DOHH2 (cell line): Measurements from ENCODE around the gene RASA3.

Experiments used
- EZH2phosphoT487 ChIP-seq: fragments of 200-600 bp; sonication (generic); IDR thresholded peaks from 2 replicates; pipeline ENCODE4 v1.6.1; 2017; ENCODE audit warnings: borderline replicate concordance, mild to moderate bottlenecking, antibody characterized with exemption, low read length, moderate library complexity, mixed read lengths
- TF ChIP-seq, protein P1 (sequence below): fragments of 200-600 bp; sonication (generic); IDR thresholded peaks from one replicate; pipeline ENCODE4 v1.5.1; 2014; ENCODE audit warnings: antibody characterized with exemption, mild to moderate bottlenecking, low read depth, low read length; ENCODE audit not compliant: poor library complexity, severe bottlenecking

DNA sequence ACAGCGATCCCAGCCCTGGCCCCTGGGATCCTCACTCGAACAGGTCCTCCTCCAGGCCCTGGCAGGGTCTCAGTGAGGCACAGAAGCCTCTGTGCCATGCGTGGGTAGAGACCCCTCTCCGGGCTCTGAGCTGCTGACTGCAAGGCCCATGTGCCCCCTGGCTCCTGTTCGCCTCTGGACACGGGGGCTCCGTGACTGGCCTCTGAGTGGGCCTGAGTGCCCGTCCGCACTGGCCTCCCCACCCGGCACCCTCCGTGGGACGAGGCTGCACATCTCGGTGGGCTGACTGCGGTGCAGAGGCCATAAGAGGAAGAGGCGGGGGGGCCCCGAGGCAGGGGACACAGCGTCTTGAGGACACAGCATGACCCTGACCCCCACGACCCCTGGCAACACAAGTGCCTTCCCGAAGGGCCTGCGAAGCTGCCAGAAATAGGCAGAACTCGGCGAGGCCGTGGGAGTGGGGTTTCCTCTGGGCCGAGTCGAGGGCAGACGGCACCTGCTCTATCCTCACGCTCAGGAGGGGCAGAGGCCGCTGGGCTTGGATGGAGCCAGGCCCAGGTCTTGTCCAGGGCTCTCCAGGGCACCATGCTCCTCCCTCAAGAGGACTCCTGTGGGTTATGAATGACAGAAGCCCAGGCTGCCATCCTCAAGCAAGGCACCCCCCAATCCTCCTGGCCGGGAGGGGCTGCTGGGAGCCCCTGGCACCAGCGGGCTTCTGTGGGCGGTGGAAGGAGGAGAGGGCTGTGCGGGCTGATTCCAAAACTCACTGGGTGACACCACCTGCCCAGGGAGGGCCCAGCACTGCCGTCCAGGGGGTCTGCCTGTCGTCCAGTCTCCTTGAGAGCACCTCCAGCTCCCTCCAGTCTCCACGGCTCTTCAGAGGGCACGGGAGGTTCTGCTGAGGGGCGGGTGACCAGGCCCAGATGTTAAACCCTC is 52.6 kb downstream of the RASA3 start:
- TF ChIP-seq, protein P1, sequence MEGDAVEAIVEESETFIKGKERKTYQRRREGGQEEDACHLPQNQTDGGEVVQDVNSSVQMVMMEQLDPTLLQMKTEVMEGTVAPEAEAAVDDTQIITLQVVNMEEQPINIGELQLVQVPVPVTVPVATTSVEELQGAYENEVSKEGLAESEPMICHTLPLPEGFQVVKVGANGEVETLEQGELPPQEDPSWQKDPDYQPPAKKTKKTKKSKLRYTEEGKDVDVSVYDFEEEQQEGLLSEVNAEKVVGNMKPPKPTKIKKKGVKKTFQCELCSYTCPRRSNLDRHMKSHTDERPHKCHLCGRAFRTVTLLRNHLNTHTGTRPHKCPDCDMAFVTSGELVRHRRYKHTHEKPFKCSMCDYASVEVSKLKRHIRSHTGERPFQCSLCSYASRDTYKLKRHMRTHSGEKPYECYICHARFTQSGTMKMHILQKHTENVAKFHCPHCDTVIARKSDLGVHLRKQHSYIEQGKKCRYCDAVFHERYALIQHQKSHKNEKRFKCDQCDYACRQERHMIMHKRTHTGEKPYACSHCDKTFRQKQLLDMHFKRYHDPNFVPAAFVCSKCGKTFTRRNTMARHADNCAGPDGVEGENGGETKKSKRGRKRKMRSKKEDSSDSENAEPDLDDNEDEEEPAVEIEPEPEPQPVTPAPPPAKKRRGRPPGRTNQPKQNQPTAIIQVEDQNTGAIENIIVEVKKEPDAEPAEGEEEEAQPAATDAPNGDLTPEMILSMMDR = no peak
- no peak for TF ChIP-seq EZH2phosphoT487
